Medulla oblongata (tissue), 1 donor: ENCODE data around the gene SPEG.

Experiments
- DNase-seq: peaks from one replicate; pipeline ENCODE4 v3.0.0-alpha.2; 2015; ENCODE audit errors: extremely low spot score

SPEG gene

DNA sequence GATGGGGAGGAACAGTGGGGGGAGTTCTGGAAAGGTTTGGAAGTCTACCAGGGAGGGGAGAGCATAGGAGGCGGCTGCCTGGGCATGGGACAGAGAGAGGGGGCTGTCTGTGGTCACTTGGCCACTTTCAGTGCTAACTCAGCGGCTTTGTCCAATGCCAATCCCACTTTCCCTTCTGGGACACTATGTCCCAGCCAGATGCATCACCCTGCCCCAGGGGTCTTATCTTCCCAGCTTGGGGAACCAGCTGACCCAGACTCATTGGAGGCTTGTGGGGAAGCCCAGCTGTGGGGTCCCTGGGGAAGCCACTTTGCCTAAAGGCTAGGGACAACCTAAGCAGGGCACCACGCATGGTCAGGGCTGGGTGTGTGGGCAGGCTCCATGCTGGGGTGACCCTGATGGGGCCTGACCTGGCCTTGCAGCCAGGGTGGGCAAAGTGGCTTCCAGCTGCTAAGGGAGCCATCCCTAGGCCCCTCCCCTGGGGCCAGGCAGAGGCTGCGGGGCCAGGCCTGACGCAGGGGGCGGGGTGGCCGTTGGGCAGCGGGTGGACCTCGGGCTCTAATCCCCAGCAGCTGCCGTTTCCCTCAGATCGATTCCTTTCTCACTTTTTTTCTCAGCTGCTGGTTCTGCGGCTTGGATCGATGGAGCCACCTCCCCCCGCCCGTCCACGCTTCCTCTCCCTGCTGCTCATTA lies 78.0 kb downstream of the SPEG start:
- DNase-seq: no peak

- no peak for DNase-seq
Measured at GRCh38 chr2:219513787-219514186, 79.1 kb downstream of the SPEG start.

DNA sequence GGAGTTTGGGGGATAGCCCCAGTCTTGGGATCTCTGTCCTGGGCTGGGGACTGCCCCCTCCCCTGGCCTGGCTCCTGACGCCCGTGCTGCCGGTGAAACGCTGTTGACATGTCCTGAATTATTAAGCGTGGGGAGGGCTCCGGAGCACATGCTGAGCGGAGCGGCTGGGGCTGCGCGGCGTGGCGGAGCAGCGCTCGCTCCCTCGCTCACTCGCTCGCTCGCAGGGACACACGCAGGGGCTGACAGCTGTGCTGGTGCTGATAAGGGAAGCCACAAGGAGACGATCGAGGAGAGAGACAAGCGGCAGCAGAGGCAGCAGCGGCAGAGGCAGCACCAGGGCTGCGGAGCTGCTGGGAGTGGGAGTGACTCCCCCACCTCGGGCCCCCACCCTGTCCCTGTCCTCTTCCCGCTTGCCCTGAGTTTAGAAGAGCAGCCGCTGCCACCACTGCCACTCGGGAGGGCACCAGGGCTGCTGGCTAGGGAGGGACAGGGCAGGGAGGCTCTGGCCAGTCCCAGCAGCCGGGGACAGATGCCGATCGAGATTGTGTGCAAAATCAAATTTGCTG lies 79.6 kb downstream of the SPEG start, which contains the start of gene ASIC4:
Gene ASIC4, plus strand, starts transcription at position 287 of the 566 bp plus-strand sequence. Its CDS starts 243 bp downstream, at position 530.
- no peak for DNase-seq

- DNase-seq: no peak
Measured at GRCh38 chr2:219514836-219515235, 80.2 kb downstream of the SPEG start.

DNA sequence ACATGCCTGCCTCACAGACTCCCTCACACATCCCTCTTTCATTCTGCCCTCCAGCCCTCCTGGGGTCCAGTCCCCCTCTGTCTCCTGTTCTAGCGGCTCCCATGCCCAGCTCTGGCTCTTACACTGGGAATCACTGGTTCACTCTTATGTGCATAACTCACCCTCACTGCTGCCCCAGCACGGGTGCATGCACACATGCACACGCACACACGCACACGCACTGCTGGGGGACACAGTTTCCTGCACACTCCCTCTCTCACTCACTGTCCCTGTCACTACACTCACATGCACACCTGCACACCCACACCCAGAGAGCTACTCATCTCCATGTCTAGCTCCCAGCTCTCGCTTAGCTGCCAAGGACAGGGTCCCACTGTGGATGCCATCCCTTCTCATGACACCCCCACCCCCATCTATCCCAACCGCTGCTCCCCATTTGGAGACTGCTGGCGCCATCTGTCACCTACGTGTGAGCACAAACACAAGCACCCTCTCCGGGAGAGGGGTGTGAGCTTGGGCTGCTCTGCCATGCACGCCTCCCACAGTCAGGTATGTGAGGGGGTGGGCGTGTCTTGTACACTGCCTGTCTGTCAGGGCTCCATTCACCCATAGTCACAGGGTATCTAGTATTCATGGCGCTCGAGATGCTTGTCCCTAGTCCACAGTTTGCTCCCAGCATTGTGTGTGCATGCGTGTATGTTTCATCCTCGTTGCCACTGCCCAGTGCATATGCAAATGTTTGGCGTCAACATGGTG lies 81.4 kb downstream of the SPEG start:
- no peak for DNase-seq

GRCh38 chr2:219516888-219517287 lies 82.2 kb downstream of the SPEG start:
- no peak for DNase-seq

DNA sequence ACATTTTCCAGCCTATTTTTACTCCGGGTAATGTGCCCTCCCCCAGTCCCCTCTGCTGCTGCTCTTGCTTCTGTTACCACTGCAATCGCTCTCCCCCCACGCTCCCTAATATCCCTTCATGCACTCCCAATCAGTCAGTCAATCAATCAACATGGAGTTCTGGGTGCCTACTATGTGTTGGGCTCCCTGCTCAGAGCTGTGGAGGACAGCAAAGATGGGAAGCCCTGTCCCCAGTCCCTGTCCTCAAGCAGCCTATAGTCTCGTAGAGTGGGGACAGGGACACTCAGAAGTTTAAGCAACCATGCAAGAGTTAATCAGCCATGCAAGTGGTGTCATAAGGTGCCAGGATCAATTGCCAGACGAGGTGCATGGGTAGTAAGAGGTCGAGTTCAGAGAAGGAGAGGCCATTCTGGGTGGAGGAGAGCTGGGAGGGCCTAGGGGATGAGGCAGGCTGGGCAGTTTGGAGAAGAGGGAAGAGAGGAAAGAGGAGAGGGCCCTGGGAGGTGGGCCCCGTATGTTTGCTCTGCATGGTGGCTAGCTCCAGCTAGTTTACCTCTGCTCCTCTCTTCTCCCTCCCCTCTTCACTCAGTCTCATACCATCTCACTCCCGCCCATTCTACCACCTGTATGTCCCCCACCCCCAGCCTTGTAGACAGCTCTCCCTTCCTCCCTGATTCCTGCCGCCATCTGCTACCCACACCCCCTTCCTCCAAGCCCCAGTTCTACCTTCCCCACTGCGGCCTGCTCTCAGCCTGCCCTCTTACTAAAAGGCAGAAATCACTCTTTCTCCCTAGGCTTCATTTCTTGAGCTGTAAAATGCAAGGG lies 83.5 kb downstream of the SPEG start:
- DNase-seq: no peak

DNA sequence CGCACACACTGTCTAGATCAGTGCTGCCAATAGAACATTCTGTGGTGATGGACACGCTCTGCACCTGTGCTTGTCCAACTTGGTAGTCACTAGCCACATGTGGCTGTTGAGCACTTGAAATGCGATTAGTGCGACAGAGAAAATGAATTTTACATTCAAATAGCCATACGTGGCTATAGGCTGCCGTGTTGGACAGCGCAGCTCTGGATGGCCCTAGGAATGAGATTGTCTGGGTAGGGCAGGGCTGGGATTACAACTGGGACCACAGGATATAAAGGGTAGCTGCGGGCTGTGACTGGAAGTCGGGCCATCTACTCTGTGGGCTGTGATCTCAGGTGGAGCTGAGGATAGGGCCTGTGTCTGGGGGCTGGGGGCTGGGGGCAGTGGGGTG lies 84.9 kb downstream of the SPEG start:
- DNase-seq: no peak

DNA sequence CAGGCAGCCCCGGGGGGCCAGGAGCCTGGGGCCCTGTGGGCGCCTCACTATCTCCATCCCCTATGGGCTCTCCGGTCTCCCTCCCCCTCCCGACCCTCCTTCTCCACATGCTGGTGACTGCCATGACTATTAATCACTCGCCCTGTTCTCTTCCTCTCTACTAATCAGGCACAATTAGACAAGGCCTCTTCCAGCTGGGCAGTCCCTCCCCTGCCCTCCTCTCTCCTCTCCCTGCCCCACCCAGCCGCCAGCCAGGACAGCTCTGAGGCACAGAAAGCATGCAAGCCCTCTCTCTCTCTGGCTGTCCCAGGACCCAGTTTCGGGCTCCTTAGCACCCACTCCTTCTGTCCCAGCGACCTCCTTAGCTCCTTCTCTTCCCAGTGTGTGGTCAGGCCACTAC lies 85.4 kb downstream of the SPEG start:
- no peak for DNase-seq

GRCh38 chr2:219521066-219521880 lies 86.6 kb downstream of the SPEG start:
- no peak for DNase-seq

- DNase-seq: no peak
Measured at GRCh38 chr2:219522111-219523030, 87.7 kb downstream of the SPEG start.

GRCh38 chr2:219523031-219523671 lies 88.5 kb downstream of the SPEG start:
- no peak for DNase-seq

DNA sequence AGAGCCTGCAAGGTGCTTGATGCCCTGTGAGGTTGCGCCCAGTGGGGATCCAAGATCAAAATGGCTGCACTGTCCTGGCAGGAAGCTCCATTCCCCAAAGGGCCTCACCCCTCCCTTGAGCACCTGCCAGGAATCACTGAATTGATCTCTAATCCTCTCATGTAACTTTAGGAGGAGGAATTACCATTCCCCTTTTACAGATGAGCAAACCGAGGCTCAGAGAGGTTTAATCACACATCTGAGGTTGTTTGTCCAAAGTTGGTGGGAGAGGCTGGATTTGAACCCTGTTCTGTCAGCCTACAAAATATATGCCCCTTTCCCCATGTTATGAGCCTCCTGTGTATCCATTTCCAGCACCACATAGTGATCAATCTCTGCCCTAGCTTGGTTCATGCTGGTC lies 90.2 kb downstream of the SPEG start:
- DNase-seq: no peak

- no peak for DNase-seq
Measured at GRCh38 chr2:219525533-219526232, 91.0 kb downstream of the SPEG start.

GRCh38 chr2:219526320-219527075 lies 91.9 kb downstream of the SPEG start:
- DNase-seq: no peak

GRCh38 chr2:219527076-219527394 lies 92.4 kb downstream of the SPEG start:
- DNase-seq: no peak

DNA sequence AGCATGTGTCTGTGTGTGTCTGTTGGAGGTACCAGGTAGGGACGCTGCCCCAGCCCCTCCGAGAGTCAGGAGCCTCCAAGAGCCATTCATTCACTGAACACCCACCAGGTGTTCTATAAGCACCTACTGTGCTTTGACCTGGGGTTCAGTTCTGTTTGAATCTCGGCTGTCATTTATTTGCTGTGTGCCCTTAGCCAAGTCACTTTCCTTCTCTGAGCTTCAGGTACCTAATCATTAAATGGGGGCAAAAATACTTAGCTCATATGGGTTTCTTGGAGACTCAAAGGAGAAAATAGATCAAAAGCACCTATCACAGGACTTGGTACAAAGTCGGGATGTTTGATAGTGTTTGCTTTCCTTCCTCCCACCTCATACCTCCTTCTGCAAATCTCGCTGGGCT lies 92.8 kb downstream of the SPEG start:
- no peak for DNase-seq
